Osteoblast (primary cell): ENCODE results near the gene BCAT1. TPM values are rescaled to one million over a fixed set of nuclear protein-coding genes. Genes with fewer than 3 reads are reported as not detected.

Experiments used
- DNase-seq: peaks from one replicate; pipeline ENCODE4 v3.0.0; 2011; ENCODE audit warnings: low spot score, mixed read lengths; ENCODE audit not compliant: insufficient read length; ENCODE audit errors: missing footprints
- H2AFZ ChIP-seq: 2 replicates; pipeline ENCODE4 v1.6.0; 2011; ENCODE audit warnings: mild to moderate bottlenecking, low read length
- H3K27ac ChIP-seq: 2 replicates; pipeline ENCODE4 v1.5.1; 2011; ENCODE audit warnings: mild to moderate bottlenecking, low read depth, low read length, moderate library complexity
- H3K27me3 ChIP-seq: 2 replicates; pipeline ENCODE4 v1.6.0; 2012; ENCODE audit warnings: mild to moderate bottlenecking, control low read depth, inconsistent platforms, low read length, moderate library complexity; ENCODE audit not compliant: insufficient read depth
- H3K36me3 ChIP-seq: 2 replicates; pipeline ENCODE4 v1.5.1; 2011; ENCODE audit warnings: mild to moderate bottlenecking, low read length, control low read depth, moderate library complexity; ENCODE audit not compliant: insufficient read depth
- H3K4me1 ChIP-seq: 2 replicates; pipeline ENCODE4 v1.5.1; 2011; ENCODE audit warnings: mild to moderate bottlenecking, low read length, control low read depth, moderate library complexity; ENCODE audit not compliant: insufficient read depth
- H3K4me2 ChIP-seq: 2 replicates; pipeline ENCODE4 v1.6.0; 2011; ENCODE audit warnings: mild to moderate bottlenecking, low read length; ENCODE audit not compliant: insufficient read depth
- H3K4me3 ChIP-seq: fragments of 200-600 bp; sonication (generic); 3 replicates; pipeline ENCODE4 v1.5.1; 2012; ENCODE audit warnings: mild to moderate bottlenecking, low read length, inconsistent platforms; ENCODE audit not compliant: insufficient read depth
- H3K79me2 ChIP-seq: 2 replicates; pipeline ENCODE4 v1.6.0; 2012; ENCODE audit warnings: mild to moderate bottlenecking, low read length, control low read depth, inconsistent platforms; ENCODE audit not compliant: insufficient read depth
- H3K9me3 ChIP-seq: 2 replicates; pipeline ENCODE4 v1.5.1; 2011; ENCODE audit warnings: low read depth, low read length, control low read depth
- H4K20me1 ChIP-seq: 2 replicates; pipeline ENCODE4 v1.6.0; 2012; ENCODE audit warnings: mild to moderate bottlenecking, low read length, control low read depth; ENCODE audit not compliant: insufficient read depth
- CTCF ChIP-seq: IDR thresholded peaks from 2 replicates; pipeline ENCODE4 v1.5.1; 2011; ENCODE audit warnings: mild to moderate bottlenecking, low read depth, low read length, moderate library complexity; ENCODE audit errors: extremely low read depth
- total RNA-seq: library from RNA; depleted of rRNA; stranded (reverse); fragments of >200 nt; gene quantifications from 2 replicates; pipeline ENCODE4 v1.2.3, GENCODE V29; 2012

BCAT1 gene
- total RNA-seq, 1 donor: 273 TPM

DNA sequence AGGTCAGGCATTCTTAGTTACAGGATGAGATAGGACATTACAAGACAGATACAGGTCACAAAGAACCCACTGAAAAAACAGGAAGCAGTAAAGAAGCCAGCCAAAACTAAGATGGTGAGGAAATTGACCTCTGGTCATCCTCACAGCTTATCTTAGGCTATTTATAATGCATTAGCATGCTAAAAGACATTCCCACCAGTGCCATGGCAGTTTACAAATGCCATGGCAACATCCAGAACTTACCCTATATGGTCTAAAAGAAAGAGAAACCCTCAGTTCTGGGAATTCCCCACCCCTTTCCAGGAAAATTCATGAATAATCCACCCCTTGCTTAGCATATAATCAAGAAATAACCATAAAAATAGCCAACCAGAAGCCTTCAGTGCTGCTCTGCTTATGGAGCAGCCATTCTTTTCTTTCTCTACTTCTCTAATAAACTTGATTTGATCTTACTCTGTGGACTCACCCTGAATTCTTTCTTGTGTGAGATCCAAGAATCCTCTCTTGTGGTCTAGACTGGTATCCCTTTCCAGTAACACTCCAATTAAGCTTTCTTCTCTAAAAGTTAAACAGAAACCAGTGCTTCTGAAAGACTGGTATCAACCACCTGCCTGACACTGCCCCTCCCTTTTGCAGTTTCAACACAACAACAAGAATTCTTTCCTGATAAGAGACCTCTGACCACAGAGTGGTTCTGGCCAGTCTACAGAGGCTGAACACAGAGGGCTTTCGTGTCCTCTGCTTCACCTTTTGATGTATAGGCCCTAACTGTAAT is 86.9 kb downstream of the BCAT1 start:
- Histone ChIP-seq H3K9me3 (no peaks in the 10 kb centered on the region), H3K36me3 (peaks cover 3% of the 10 kb centered on the region), H2AFZ (no peak overlapping the region), H3K4me2 (no peak overlapping the region), H3K79me2 (no peaks in the 10 kb centered on the region), H4K20me1 (no peaks in the 10 kb centered on the region), H3K4me1 (peaks cover 20% of the 10 kb centered on the region), H3K4me3 (no peak overlapping the region), H3K27ac (peak overlapping the region; percentile 62), H3K27me3 (no peaks in the 10 kb centered on the region)
- DNase-seq: no peak
- TF ChIP-seq CTCF: no peak

DNA sequence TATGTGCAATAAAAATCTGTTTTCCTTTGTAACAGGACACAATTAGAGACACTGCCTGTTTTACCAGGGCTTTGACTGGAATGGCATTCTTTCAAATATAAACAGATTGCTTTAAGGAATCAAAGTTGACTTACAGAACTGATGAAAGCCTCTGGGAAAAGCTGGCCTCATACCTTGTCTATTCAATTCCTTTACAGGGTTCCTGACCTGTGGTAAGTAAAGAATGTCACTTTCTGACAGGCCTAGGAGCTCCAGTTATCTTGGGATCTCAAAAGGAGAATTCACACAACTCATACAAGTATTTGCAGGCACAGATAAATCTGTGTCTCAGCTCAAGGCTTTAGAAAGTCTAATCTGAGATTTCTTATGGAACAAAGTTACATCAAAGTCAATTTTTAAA is 88.4 kb downstream of the BCAT1 start:
- no peaks in the 10 kb centered on the region for H3K27me3 ChIP-seq
- no peak overlapping the region for H3K27ac ChIP-seq
- no peak for DNase-seq
- H3K4me2 ChIP-seq: no peak overlapping the region
- no peak for TF ChIP-seq CTCF
- no peaks in the 10 kb centered on the region for H3K79me2 ChIP-seq
- no peak overlapping the region for H3K4me3 ChIP-seq
- H4K20me1 ChIP-seq: no peaks in the 10 kb centered on the region
- H3K4me1 ChIP-seq: peaks cover 25% of the 10 kb centered on the region
- H3K36me3 ChIP-seq: peaks cover 3% of the 10 kb centered on the region
- no peak overlapping the region for H2AFZ ChIP-seq
- no peaks in the 10 kb centered on the region for H3K9me3 ChIP-seq

DNA sequence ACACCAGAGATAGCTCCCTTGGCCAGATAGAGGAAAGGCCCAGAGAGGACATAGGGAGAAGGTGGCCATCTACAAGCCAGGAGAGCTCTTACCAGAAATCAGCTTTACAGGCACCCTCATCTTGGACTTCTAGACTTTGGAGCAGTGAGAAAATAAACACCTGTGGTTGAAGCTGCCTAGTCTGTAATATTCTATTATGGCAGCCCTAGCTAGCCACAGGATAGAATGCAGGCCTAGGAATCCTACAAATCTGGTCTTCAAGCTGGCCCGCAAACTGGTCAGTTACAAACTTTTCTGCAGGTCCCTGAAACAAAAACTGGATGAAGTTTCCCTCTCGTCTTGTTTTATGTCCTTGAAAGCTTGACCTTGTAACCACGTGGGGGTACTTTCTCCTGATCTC is 92.4 kb downstream of the BCAT1 start:
- no peak for TF ChIP-seq CTCF
- no peak overlapping the region for H3K4me2 ChIP-seq
- no peak for DNase-seq
- no peaks in the 10 kb centered on the region for H4K20me1 ChIP-seq
- no peak overlapping the region for H3K4me3 ChIP-seq
- peak overlapping the region; percentile 34 for H3K27ac ChIP-seq
- no peaks in the 10 kb centered on the region for H3K79me2 ChIP-seq
- no peaks in the 10 kb centered on the region for H3K9me3 ChIP-seq
- no peaks in the 10 kb centered on the region for H3K27me3 ChIP-seq
- no peak overlapping the region for H2AFZ ChIP-seq
- H3K4me1 ChIP-seq: peaks cover 16% of the 10 kb centered on the region
- H3K36me3 ChIP-seq: peaks cover 3% of the 10 kb centered on the region

DNA sequence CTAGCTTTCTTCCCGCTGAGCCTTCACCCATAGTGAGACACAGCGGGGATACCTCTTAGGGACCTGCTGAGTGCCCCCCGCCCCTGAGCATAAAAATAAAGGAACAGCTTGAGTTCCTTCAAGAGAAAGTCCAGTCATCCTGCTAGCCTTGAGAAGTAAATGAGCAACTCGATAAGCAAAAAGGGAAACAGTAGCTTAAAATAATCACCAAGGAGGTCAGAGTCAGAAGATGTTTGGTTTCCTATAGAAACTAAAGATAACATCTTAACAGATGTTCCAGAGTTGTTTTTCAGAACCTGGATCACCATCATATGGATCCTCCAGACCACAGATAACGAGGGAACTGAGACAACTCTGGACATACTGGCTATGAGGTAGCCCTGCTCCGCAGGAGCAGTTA is 94.0 kb downstream of the BCAT1 start:
- H4K20me1 ChIP-seq: no peaks in the 10 kb centered on the region
- H3K36me3 ChIP-seq: peaks cover 3% of the 10 kb centered on the region
- DNase-seq: peak; percentile 51
- peak overlapping the region; percentile 34 for H3K27ac ChIP-seq
- H3K79me2 ChIP-seq: peaks cover 3% of the 10 kb centered on the region
- H3K4me3 ChIP-seq: no peak overlapping the region
- H3K27me3 ChIP-seq: no peaks in the 10 kb centered on the region
- peaks cover 16% of the 10 kb centered on the region for H3K4me1 ChIP-seq
- no peaks in the 10 kb centered on the region for H3K9me3 ChIP-seq
- H2AFZ ChIP-seq: no peak overlapping the region
- H3K4me2 ChIP-seq: no peak overlapping the region
- no peak for TF ChIP-seq CTCF
